ENCODE results near the gene ATP1B2. TPM values are rescaled to one million over a fixed set of nuclear protein-coding genes. Genes with fewer than 3 reads are reported as not detected.

Gene ATP1B2, protein sequence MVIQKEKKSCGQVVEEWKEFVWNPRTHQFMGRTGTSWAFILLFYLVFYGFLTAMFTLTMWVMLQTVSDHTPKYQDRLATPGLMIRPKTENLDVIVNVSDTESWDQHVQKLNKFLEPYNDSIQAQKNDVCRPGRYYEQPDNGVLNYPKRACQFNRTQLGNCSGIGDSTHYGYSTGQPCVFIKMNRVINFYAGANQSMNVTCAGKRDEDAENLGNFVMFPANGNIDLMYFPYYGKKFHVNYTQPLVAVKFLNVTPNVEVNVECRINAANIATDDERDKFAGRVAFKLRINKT
- 27.8 TPM for polyA plus RNA-seq (2013, experiment 1 of 2)
- 22.7 TPM for polyA plus RNA-seq (2013, experiment 2 of 2)

DNA sequence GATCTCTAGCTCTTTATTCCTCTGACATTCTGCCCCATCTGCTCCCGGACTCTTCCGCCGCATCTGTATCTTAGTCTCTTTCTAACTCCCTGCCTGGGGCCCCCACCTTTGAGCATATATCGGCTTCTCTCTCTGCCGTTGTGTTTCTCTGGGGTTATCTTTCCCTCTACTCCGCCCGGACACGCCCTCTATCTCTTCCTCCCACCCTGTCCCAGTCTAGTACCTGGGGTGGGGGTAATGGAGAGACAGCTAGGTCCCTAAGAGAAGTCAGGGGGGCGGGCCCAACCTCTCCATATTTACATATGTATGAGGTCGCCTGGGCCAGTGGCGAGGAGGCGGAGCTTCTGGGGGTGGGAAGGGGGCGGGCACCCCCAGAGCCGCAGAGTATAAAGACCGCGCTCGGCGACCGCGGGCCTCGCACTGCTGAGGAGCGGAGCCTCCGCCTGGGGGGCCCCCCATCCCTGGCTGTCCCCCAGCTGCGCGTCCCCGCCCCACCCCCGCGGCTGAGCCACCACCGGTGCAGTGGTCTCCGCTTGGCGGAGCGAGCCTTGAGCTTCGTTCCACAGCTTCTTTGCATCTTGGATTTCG, at the start of gene ATP1B2:
Gene ATP1B2, plus strand, starts transcription at position 418 of the 588 bp plus-strand sequence. CDS start 593 bp downstream, outside the sequence.
- peaks cover 6% of the 10 kb centered on the region for H3K4me1 ChIP-seq (ENCODE audit: control insufficient read depth, insufficient read depth, low read length, poor library complexity, severe bottlenecking)
- peaks cover 3% of the 10 kb centered on the region for H3K36me3 ChIP-seq (ENCODE audit: control insufficient read depth, insufficient read depth, low read length)
- no peaks in the 10 kb centered on the region for H3K9me3 ChIP-seq (ENCODE audit: control insufficient read depth, low read length)
- WGBS, 2 experiments (ENCODE audit: insufficient coverage in 2 of 2) = 3% methylated on average over 19 to 20 of the region's 34 CpGs
- peak within 1 kb of the TSS; percentile 59 for H3K4me3 ChIP-seq (ENCODE audit: extremely low read depth, insufficient read depth, low read length, poor library complexity, severe bottlenecking)
- H3K27ac ChIP-seq (ENCODE audit: low read depth, low read length, severe bottlenecking) = no peak within 1 kb of the TSS

GRCh38 chr17:7606280-7606679, 44.4 kb upstream of the ATP1B2 start:
- no peak overlapping the region for H3K4me3 ChIP-seq (ENCODE audit: extremely low read depth, insufficient read depth, low read length, poor library complexity, severe bottlenecking)
- no peaks in the 10 kb centered on the region for H3K4me1 ChIP-seq (ENCODE audit: control insufficient read depth, insufficient read depth, low read length, poor library complexity, severe bottlenecking)
- H3K27ac ChIP-seq (ENCODE audit: low read depth, low read length, severe bottlenecking) = no peak overlapping the region
- WGBS, 2 experiments (ENCODE audit: insufficient coverage in 2 of 2) = 82 to 100% methylated on average over 3 of the region's 4 CpGs
- peaks cover 88% of the 10 kb centered on the region for H3K36me3 ChIP-seq (ENCODE audit: control insufficient read depth, insufficient read depth, low read length)
- H3K9me3 ChIP-seq (ENCODE audit: control insufficient read depth, low read length) = no peaks in the 10 kb centered on the region

GRCh38 chr17:7610641-7611040, 40.1 kb upstream of the ATP1B2 start:
- WGBS, 2 experiments (ENCODE audit: insufficient coverage in 2 of 2) = 100% methylated on average over 2 of the region's 2 CpGs; no CpG with 5 or more reads in 1 of the 2 experiments
- Histone ChIP-seq H3K36me3 (ENCODE audit: control insufficient read depth, insufficient read depth, low read length) (peaks cover 55% of the 10 kb centered on the region), H3K4me3 (ENCODE audit: extremely low read depth, insufficient read depth, low read length, poor library complexity, severe bottlenecking) (no peak overlapping the region), H3K9me3 (ENCODE audit: control insufficient read depth, low read length) (no peaks in the 10 kb centered on the region), H3K4me1 (ENCODE audit: control insufficient read depth, insufficient read depth, low read length, poor library complexity, severe bottlenecking) (peaks cover 5% of the 10 kb centered on the region), H3K27ac (ENCODE audit: low read depth, low read length, severe bottlenecking) (no peak overlapping the region)

GRCh38 chr17:7611635-7612293, 39.0 kb upstream of the ATP1B2 start:
- no peak overlapping the region for H3K4me3 ChIP-seq (ENCODE audit: extremely low read depth, insufficient read depth, low read length, poor library complexity, severe bottlenecking)

GRCh38 chr17:7612294-7612640, 38.5 kb upstream of the ATP1B2 start:
- WGBS, 2 experiments (ENCODE audit: insufficient coverage in 2 of 2) = 93 to 95% methylated on average over 1 of the region's 1 CpG
- Histone ChIP-seq H3K4me3 (ENCODE audit: extremely low read depth, insufficient read depth, low read length, poor library complexity, severe bottlenecking) (peak overlapping the region; percentile 84), H3K9me3 (ENCODE audit: control insufficient read depth, low read length) (no peaks in the 10 kb centered on the region), H3K36me3 (ENCODE audit: control insufficient read depth, insufficient read depth, low read length) (peaks cover 43% of the 10 kb centered on the region), H3K27ac (ENCODE audit: low read depth, low read length, severe bottlenecking) (no peak overlapping the region), H3K4me1 (ENCODE audit: control insufficient read depth, insufficient read depth, low read length, poor library complexity, severe bottlenecking) (peaks cover 5% of the 10 kb centered on the region)

More at GRCh38 chr17:7611635-7612293, 39.0 kb upstream of the ATP1B2 start:
- no peak overlapping the region for H3K27ac ChIP-seq (ENCODE audit: low read depth, low read length, severe bottlenecking)
- H3K9me3 ChIP-seq (ENCODE audit: control insufficient read depth, low read length) = no peaks in the 10 kb centered on the region
- H3K4me1 ChIP-seq (ENCODE audit: control insufficient read depth, insufficient read depth, low read length, poor library complexity, severe bottlenecking) = peaks cover 5% of the 10 kb centered on the region
- WGBS, 2 experiments (ENCODE audit: insufficient coverage in 2 of 2) = 100% methylated on average over 1 to 2 of the region's 3 CpGs
- H3K36me3 ChIP-seq (ENCODE audit: control insufficient read depth, insufficient read depth, low read length) = peaks cover 44% of the 10 kb centered on the region

DNA sequence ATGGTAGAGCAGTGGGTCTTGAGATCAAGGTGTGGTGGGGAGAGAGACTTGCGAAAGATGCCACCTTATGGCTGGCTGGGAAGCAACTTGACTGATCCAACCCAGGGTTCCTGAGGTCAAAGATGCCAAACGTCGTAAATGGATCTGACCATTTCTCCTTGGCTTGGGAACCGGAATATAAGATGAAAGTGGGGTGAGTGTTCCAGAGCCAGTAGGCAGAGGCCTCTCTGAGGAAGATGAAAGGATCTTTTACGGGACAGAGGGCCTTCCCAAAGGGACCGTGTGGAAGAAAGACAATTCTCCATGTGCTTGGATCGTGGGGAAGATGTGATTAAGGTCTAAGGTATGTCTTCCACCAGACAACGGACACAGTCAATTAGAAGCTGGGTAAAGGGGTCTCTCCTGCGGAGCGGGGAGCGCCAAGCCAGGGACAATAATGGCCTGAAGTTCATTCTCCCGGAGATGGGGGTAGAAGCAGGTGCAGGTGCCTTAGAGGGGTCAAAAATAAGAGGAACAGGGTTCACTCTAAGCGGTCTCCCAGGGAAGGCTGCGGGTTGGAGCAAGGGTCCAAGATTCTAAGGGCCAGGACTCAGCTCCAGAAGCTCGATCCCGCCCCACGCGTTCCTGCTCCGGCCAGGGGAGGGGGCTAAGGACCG, 36.8 kb upstream of the ATP1B2 start:
- H3K9me3 ChIP-seq (ENCODE audit: control insufficient read depth, low read length) = no peaks in the 10 kb centered on the region
- H3K4me1 ChIP-seq (ENCODE audit: control insufficient read depth, insufficient read depth, low read length, poor library complexity, severe bottlenecking) = peaks cover 5% of the 10 kb centered on the region
- H3K27ac ChIP-seq (ENCODE audit: low read depth, low read length, severe bottlenecking) = peak overlapping the region; percentile 91
- 11 to 13% methylated on average over 15 to 17 of the region's 20 CpGs for WGBS, 2 experiments (ENCODE audit: insufficient coverage in 2 of 2)
- peaks cover 29% of the 10 kb centered on the region for H3K36me3 ChIP-seq (ENCODE audit: control insufficient read depth, insufficient read depth, low read length)
- H3K4me3 ChIP-seq (ENCODE audit: extremely low read depth, insufficient read depth, low read length, poor library complexity, severe bottlenecking) = peak overlapping the region; percentile 84

DNA sequence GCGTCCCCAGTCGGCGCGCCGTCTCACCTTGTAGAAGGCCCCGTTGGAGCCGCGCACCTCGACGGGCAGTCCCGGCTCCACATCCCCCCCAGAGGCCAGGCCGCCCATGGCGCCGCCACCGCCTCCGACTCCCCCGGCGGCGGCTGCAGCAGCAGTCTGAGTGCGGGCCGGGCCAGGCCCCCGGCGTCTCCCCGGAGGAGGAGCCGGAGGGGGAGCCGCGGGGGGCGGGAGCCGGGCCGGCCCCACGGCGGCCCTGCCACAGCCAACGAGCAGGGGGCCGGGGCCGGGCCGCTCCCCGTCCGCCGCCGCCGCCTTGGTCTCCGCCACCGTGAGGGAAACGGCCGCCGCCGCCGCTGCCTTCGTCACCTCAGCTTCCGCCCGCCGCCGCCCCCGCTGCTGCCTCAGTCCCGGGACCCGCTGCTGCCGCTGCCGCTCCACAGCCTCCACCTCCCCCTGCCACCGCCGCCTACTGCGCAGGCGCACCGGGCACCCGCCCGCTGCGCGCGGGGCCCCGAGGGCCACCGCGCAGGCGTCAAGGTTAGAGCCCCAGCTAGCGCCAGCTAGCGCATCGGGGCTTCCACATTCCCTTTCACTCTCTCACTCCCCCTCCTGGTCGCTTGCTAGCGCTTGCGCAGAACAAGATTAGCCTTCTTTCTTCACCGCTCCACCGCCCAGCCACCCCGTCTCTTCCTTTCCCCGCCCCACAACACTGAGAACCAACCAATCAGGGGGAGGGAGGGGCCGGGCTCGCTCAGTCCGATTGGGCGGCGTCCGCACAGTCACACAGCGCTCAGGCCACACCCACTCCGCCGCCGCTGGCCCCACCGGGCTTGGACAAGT, 36.1 kb upstream of the ATP1B2 start, which contains the start of gene FXR2:
Gene FXR2, minus strand, starts transcription at position 473 of the 840 bp plus-strand sequence. Its CDS starts 365 bp downstream, at position 108.
- Histone ChIP-seq H3K36me3 (ENCODE audit: control insufficient read depth, insufficient read depth, low read length) (peaks cover 21% of the 10 kb centered on the region), H3K27ac (ENCODE audit: low read depth, low read length, severe bottlenecking) (peak within 1 kb of the TSS; percentile 91), H3K4me3 (ENCODE audit: extremely low read depth, insufficient read depth, low read length, poor library complexity, severe bottlenecking) (peak within 1 kb of the TSS; percentile 84), H3K9me3 (ENCODE audit: control insufficient read depth, low read length) (no peaks in the 10 kb centered on the region), H3K4me1 (ENCODE audit: control insufficient read depth, insufficient read depth, low read length, poor library complexity, severe bottlenecking) (peaks cover 5% of the 10 kb centered on the region)
- WGBS, 2 experiments (ENCODE audit: insufficient coverage in 2 of 2) = 0% methylated on average over 55 to 75 of the region's 93 CpGs

DNA sequence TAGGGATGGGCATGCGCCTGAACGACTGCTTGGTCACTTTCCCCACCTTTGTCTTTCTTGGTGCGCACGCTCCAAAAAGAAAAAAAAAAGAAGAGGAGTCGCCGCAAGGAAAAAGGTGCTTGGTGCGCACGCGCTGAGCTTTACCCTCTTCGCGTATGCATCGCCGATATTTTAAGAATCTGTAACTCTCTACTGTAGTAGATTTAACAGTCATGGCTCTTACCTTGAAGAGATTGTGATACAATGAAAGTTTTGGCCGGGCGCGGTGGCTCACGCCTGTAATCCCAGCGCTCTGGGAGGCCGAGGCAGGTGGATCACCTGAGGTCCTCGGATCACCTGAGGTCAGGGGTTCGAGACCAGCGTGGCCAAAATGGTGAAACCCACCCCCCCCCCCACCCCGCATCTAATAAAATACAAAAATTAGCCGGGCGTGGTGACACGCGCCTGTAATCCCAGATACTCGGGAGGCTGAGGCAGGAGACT, 35.4 kb upstream of the ATP1B2 start:
- Histone ChIP-seq H3K9me3 (ENCODE audit: control insufficient read depth, low read length) (no peaks in the 10 kb centered on the region), H3K27ac (ENCODE audit: low read depth, low read length, severe bottlenecking) (peak overlapping the region; percentile 91), H3K36me3 (ENCODE audit: control insufficient read depth, insufficient read depth, low read length) (peaks cover 17% of the 10 kb centered on the region), H3K4me1 (ENCODE audit: control insufficient read depth, insufficient read depth, low read length, poor library complexity, severe bottlenecking) (peaks cover 5% of the 10 kb centered on the region), H3K4me3 (ENCODE audit: extremely low read depth, insufficient read depth, low read length, poor library complexity, severe bottlenecking) (peak overlapping the region; percentile 31)
- 17 to 29% methylated on average over 15 to 18 of the region's 28 CpGs for WGBS, 2 experiments (ENCODE audit: insufficient coverage in 2 of 2)

GRCh38 chr17:7618608-7619007, 32.1 kb upstream of the ATP1B2 start:
- 94 to 96% methylated on average over 4 of the region's 5 CpGs for WGBS, 2 experiments (ENCODE audit: insufficient coverage in 2 of 2)
- no peak overlapping the region for H3K4me3 ChIP-seq (ENCODE audit: extremely low read depth, insufficient read depth, low read length, poor library complexity, severe bottlenecking)
- H3K9me3 ChIP-seq (ENCODE audit: control insufficient read depth, low read length) = no peaks in the 10 kb centered on the region
- no peak overlapping the region for H3K27ac ChIP-seq (ENCODE audit: low read depth, low read length, severe bottlenecking)
- H3K36me3 ChIP-seq (ENCODE audit: control insufficient read depth, insufficient read depth, low read length) = no peaks in the 10 kb centered on the region
- no peaks in the 10 kb centered on the region for H3K4me1 ChIP-seq (ENCODE audit: control insufficient read depth, insufficient read depth, low read length, poor library complexity, severe bottlenecking)

DNA sequence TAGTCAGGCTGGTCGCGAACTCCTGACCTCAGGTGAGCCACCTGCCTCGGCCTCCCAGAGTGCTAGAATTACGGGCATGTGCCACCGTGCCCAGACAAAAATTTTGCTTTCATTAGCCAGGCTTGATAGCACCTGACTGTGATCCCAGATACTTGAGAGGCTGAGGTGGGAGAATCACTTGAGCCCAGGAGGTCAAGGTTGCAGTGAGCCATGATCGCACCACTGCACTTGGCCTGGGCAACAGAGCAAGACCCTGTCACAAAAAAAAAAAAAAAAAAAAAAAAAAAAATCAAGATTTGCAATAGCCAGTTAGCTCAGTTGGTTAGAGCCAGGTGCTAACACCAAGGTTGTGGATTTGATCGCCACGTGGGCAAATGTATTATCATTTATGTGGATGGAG, 29.9 kb upstream of the ATP1B2 start:
- H3K4me3 ChIP-seq (ENCODE audit: extremely low read depth, insufficient read depth, low read length, poor library complexity, severe bottlenecking) = no peak overlapping the region
- 86 to 93% methylated on average over 5 of the region's 8 CpGs for WGBS, 2 experiments (ENCODE audit: insufficient coverage in 2 of 2)

More for the DNA sequence above, 29.9 kb upstream of the ATP1B2 start:
- no peaks in the 10 kb centered on the region for H3K4me1 ChIP-seq (ENCODE audit: control insufficient read depth, insufficient read depth, low read length, poor library complexity, severe bottlenecking)
- peaks cover 4% of the 10 kb centered on the region for H3K36me3 ChIP-seq (ENCODE audit: control insufficient read depth, insufficient read depth, low read length)
- no peak overlapping the region for H3K27ac ChIP-seq (ENCODE audit: low read depth, low read length, severe bottlenecking)
- H3K9me3 ChIP-seq (ENCODE audit: control insufficient read depth, low read length) = no peaks in the 10 kb centered on the region
